ENCODE results near the gene ENTPD6. TPM values are rescaled to one million over a fixed set of nuclear protein-coding genes. Genes with fewer than 3 reads are reported as not detected.

The ENTPD6 gene
- total RNA-seq, 3 donors from 2014 or later: 45.8 to 77.6 (median 71.1) TPM

- Histone ChIP-seq H3K4me3 (no peak overlapping the region), H3K36me3 (no peaks in the 10 kb centered on the region), H3K9me3 (no peaks in the 10 kb centered on the region), H3K27me3 (no peaks in the 10 kb centered on the region), H3K27ac (no peak overlapping the region), H3K4me1 (no peaks in the 10 kb centered on the region)
- intact Hi-C loops (cut with DNase I; ENCODE audit: low total_unique reads): no loop called here
- TF ChIP-seq CTCF (IDR thresholded peaks at IDR 0.05) (no peak), POLR2AphosphoS5 (IDR thresholded peaks at IDR 0.05) (no peak), POLR2A (IDR thresholded peaks at IDR 0.05) (no peak)
- DNase-seq (ENCODE audit: low spot score in 2 of 2): no peak
Measured at GRCh38 chr20:25253606-25254275, 58.2 kb downstream of the ENTPD6 start.

GRCh38 chr20:25254571-25254970, 59.1 kb downstream of the ENTPD6 start:
- H3K4me3 ChIP-seq: no peak overlapping the region
- no peaks in the 10 kb centered on the region for H3K27me3 ChIP-seq
- TF ChIP-seq CTCF (IDR thresholded peaks at IDR 0.05) (no peak), POLR2AphosphoS5 (IDR thresholded peaks at IDR 0.05) (no peak), POLR2A (IDR thresholded peaks at IDR 0.05) (no peak)
- intact Hi-C loops (cut with DNase I; ENCODE audit: low total_unique reads): no loop called here
- H3K27ac ChIP-seq: peak overlapping the region in 1 of 2 donors; percentile 87
- H3K4me1 ChIP-seq: no peaks in the 10 kb centered on the region
- H3K36me3 ChIP-seq: no peaks in the 10 kb centered on the region
- DNase-seq (ENCODE audit: low spot score in 2 of 2): no peak
- H3K9me3 ChIP-seq: no peaks in the 10 kb centered on the region

GRCh38 chr20:25254986-25255680, 59.6 kb downstream of the ENTPD6 start:
- Histone ChIP-seq H3K4me1 (no peaks in the 10 kb centered on the region), H3K9me3 (no peaks in the 10 kb centered on the region), H3K36me3 (no peaks in the 10 kb centered on the region), H3K27ac (peak overlapping the region; percentile 74 to 87), H3K27me3 (no peaks in the 10 kb centered on the region), H3K4me3 (no peak overlapping the region)
- no peak for TF ChIP-seq POLR2A (IDR thresholded peaks at IDR 0.05)
- TF ChIP-seq POLR2AphosphoS5 (IDR thresholded peaks at IDR 0.05): peak in 1 of 3 donors; percentile 61
- peak; percentile 79 to 82 for DNase-seq (ENCODE audit: low spot score in 2 of 2)
- intact Hi-C loops (cut with DNase I; ENCODE audit: low total_unique reads): no loop called here

GRCh38 chr20:25256226-25256859, 60.8 kb downstream of the ENTPD6 start:
- Histone ChIP-seq H3K4me1 (no peaks in the 10 kb centered on the region), H3K27me3 (no peaks in the 10 kb centered on the region), H3K27ac (peak overlapping the region in 1 of 2 donors; percentile 87), H3K9me3 (no peaks in the 10 kb centered on the region), H3K36me3 (no peaks in the 10 kb centered on the region), H3K4me3 (no peak overlapping the region)
- intact Hi-C loops (cut with DNase I; ENCODE audit: low total_unique reads): no loop called here
- DNase-seq (ENCODE audit: low spot score in 2 of 2): peak in 1 of 2 donors; percentile 23
- TF ChIP-seq POLR2A (IDR thresholded peaks at IDR 0.05): no peak
- TF ChIP-seq CTCF (IDR thresholded peaks at IDR 0.05): no peak
- no peak for TF ChIP-seq POLR2AphosphoS5 (IDR thresholded peaks at IDR 0.05)

GRCh38 chr20:25257130-25257529, 61.6 kb downstream of the ENTPD6 start:
- peak in 1 of 2 donors; percentile 11 for DNase-seq (ENCODE audit: low spot score in 2 of 2)
- intact Hi-C loops (cut with DNase I; ENCODE audit: low total_unique reads): no loop called here
- H3K27ac ChIP-seq: peak overlapping the region in 1 of 2 donors; percentile 36
- H3K27me3 ChIP-seq: no peaks in the 10 kb centered on the region
- TF ChIP-seq POLR2A (IDR thresholded peaks at IDR 0.05) (no peak), POLR2AphosphoS5 (IDR thresholded peaks at IDR 0.05) (no peak), CTCF (IDR thresholded peaks at IDR 0.05) (no peak)
- no peaks in the 10 kb centered on the region for H3K9me3 ChIP-seq
- H3K4me1 ChIP-seq: no peaks in the 10 kb centered on the region
- no peak overlapping the region for H3K4me3 ChIP-seq
- H3K36me3 ChIP-seq: no peaks in the 10 kb centered on the region

Measured in breast epithelium (tissue), 4 donors.